HCT116 (cell line): ENCODE measurements around the gene SLC2A13.

Experiments used
- CTCF ChIP-seq, 3 experiments: fragments of 200-600 bp in 1 of 3; sonication (generic) in 1 of 3; IDR thresholded peaks in 2 of 3; conservative IDR thresholded peaks in 1 of 3; 2 replicates each; pipeline ENCODE4 v1.5.1; 2012 to 2017; ENCODE audit warnings: low read depth in 2 of 3, low read length in 2 of 3, antibody characterized with exemption in 1 of 3, borderline replicate concordance in 1 of 3, control low read depth in 1 of 3, mild to moderate bottlenecking in 1 of 3, mixed read lengths in 1 of 3, mixed run types in 1 of 3, moderate library complexity in 1 of 3; ENCODE audit not compliant: insufficient read depth in 1 of 3
- EZH2 ChIP-seq: fragments of 200-600 bp; sonication (generic); IDR thresholded peaks from 2 replicates; pipeline ENCODE4 v1.6.1; 2017; ENCODE audit warnings: antibody characterized with exemption, mixed run types
- POLR2A ChIP-seq: IDR thresholded peaks from 2 replicates; pipeline ENCODE4 v1.7.0; 2011; ENCODE audit warnings: borderline replicate concordance; ENCODE audit not compliant: insufficient read depth, insufficient read length; ENCODE audit errors: extremely low read depth
- REST ChIP-seq: IDR thresholded peaks from 2 replicates; pipeline ENCODE4 v1.6.1; 2012; ENCODE audit warnings: low read depth
- SIN3A ChIP-seq: IDR thresholded peaks from 2 replicates; pipeline ENCODE4 v1.6.1; 2012; ENCODE audit warnings: low read depth
- YY1 ChIP-seq: IDR thresholded peaks from 2 replicates; pipeline ENCODE4 v1.6.1; 2011; ENCODE audit warnings: low read length, low read depth, moderate library complexity, mild to moderate bottlenecking; ENCODE audit not compliant: insufficient replicate concordance; ENCODE audit errors: extremely low read depth

- no peak for TF ChIP-seq SIN3A
- no peak for TF ChIP-seq YY1
- TF ChIP-seq POLR2A, result no peak
- no peak for TF ChIP-seq REST
- no peak for TF ChIP-seq CTCF (IDR thresholded peaks at IDR 0.05 in 2 of 3, conservative IDR thresholded peaks at IDR 0.05 in 1 of 3; ENCODE audit: borderline replicate concordance in 1 of 3, insufficient read depth in 1 of 3, low read depth in 2 of 3, low read length in 2 of 3)
- no peak for TF ChIP-seq EZH2
These were observed 49.5 kb downstream of the SLC2A13 start for GRCh38 chr12:40056373-40056772.
